H1 (cell line): ENCODE measurements around the gene UBASH3B. TPM values are rescaled to one million over a fixed set of nuclear protein-coding genes. Genes with fewer than 3 reads are reported as not detected.

Experiments
- CTCF ChIA-PET: fragments of 300-600 bp; sonication (Branson Sonifier 250); formaldehyde crosslinking; loops from one replicate; lab custom pipeline; 2021; ENCODE audit not compliant: partially characterized antibody; lab: Charles Lee
- POLR2A ChIA-PET: fragments of 300-600 bp; sonication (Branson Sonifier 250); formaldehyde crosslinking; loops from one replicate; lab custom pipeline; 2021; ENCODE audit warnings: inconsistent platforms; ENCODE audit not compliant: partially characterized antibody; lab: Charles Lee
- DNase-seq, 2 experiments: peaks; one replicate each; pipeline versions ENCODE4 v3.0.0 to v3.0.0-alpha.2; 2010 to 2022; ENCODE audit warnings: low spot score in 2 of 2, low read depth in 1 of 2, mixed read lengths in 1 of 2
- FAIRE-seq: peaks from 2 replicates; lab custom pipeline; 2011; peaks lifted over from hg19 to GRCh38; lab: Jason Lieb, UNC
- H2AFZ ChIP-seq: 2 replicates; pipeline ENCODE4 v1.8.1; 2012; ENCODE audit warnings: low read length, inconsistent platforms
- H2AK5ac ChIP-seq: 2 replicates; pipeline ENCODE4 v1.6.1; 2013; ENCODE audit warnings: low read depth, low read length
- H2BK120ac ChIP-seq: replicated peaks from 2 replicates; pipeline ENCODE3; 2013; ENCODE audit warnings: low read depth, low read length, inconsistent platforms
- H2BK12ac ChIP-seq: 2 replicates; pipeline ENCODE4 v1.6.1; 2013; ENCODE audit warnings: low read depth, low read length
- H2BK15ac ChIP-seq: 2 replicates; pipeline ENCODE4 v1.6.1; 2013; ENCODE audit warnings: low read length
- H2BK20ac ChIP-seq: 2 replicates; pipeline ENCODE4 v1.6.1; 2013; ENCODE audit warnings: low read length
- H2BK5ac ChIP-seq: 2 replicates; pipeline ENCODE4 v1.6.1; 2013; ENCODE audit warnings: low read depth, low read length
- H3K14ac ChIP-seq: 2 replicates; pipeline ENCODE4 v1.6.1; 2013; ENCODE audit warnings: inconsistent platforms; ENCODE audit not compliant: insufficient read length
- H3K18ac ChIP-seq: 2 replicates; pipeline ENCODE4 v1.6.1; 2013; ENCODE audit warnings: low read length; ENCODE audit errors: extremely low read depth
- H3K23ac ChIP-seq: 2 replicates; pipeline ENCODE4 v1.6.1; 2013; ENCODE audit warnings: inconsistent platforms; ENCODE audit not compliant: insufficient read length
- H3K23me2 ChIP-seq: 2 replicates; pipeline ENCODE4 v1.6.1; 2013; ENCODE audit warnings: low read depth, low read length
- H3K27ac ChIP-seq: 2 replicates; pipeline ENCODE4 v1.6.1; 2011; ENCODE audit warnings: low read depth, low read length, inconsistent platforms
- H3K27me3 ChIP-seq, 4 experiments: replicated peaks in 1 of 4; 1 replicate in 1 of 4; 2 replicates in 3 of 4; pipeline versions ENCODE4 v1.6.1 to v1.8.1; 2011 to 2013; ENCODE audit warnings: low read length in 3 of 4, mild to moderate bottlenecking in 3 of 4, inconsistent platforms in 2 of 4, mixed read lengths in 2 of 4, moderate library complexity in 1 of 4; ENCODE audit not compliant: control insufficient read depth in 3 of 4, insufficient read depth in 3 of 4; ENCODE audit errors: extremely low read depth in 1 of 4
- H3K36me3 ChIP-seq, 4 experiments: 2 replicates each; pipeline versions ENCODE4 v1.6.1 to v1.8.1; 2011 to 2013; ENCODE audit warnings: mild to moderate bottlenecking in 4 of 4, low read length in 3 of 4, moderate library complexity in 2 of 4, control low read depth in 1 of 4, inconsistent platforms in 1 of 4; ENCODE audit not compliant: insufficient read depth in 4 of 4, control insufficient read depth in 2 of 4
- H3K4ac ChIP-seq: replicated peaks from 2 replicates; pipeline ENCODE3; 2013; ENCODE audit warnings: low read length, low read depth, mixed read lengths, inconsistent platforms; ENCODE audit not compliant: insufficient read length
- H3K4me1 ChIP-seq, 4 experiments: replicated peaks in 1 of 4; 1 replicate in 1 of 4; 2 replicates in 3 of 4; pipeline versions ENCODE4 v1.6.1 to v1.8.1; 2011 to 2013; ENCODE audit warnings: low read length in 3 of 4, inconsistent platforms in 2 of 4, mixed read lengths in 1 of 4; ENCODE audit not compliant: insufficient read depth in 4 of 4, control insufficient read depth in 3 of 4
- H3K4me2 ChIP-seq, 2 experiments: 2 replicates each; pipeline versions ENCODE4 v1.6.1 to v1.8.1; 2011 to 2013; ENCODE audit warnings: low read depth in 2 of 2, low read length in 2 of 2, control low read depth in 1 of 2, inconsistent platforms in 1 of 2, mild to moderate bottlenecking in 1 of 2; ENCODE audit not compliant: insufficient read depth in 1 of 2
- H3K4me3 ChIP-seq, 4 experiments: fragments of 200-600, 300-600 bp in 1 of 4; sonication (generic), shearing (Covaris generic), sonication (Bioruptor Twin) in 1 of 4; 2 replicates each; pipeline versions ENCODE4 v1.5.1 to v1.8.1; 2011 to 2016; ENCODE audit warnings: low read length in 4 of 4, low read depth in 3 of 4, control low read depth in 2 of 4, inconsistent platforms in 2 of 4, mild to moderate bottlenecking in 2 of 4, mixed read lengths in 1 of 4, moderate library complexity in 1 of 4; ENCODE audit not compliant: insufficient read depth in 2 of 4; ENCODE audit errors: extremely low read depth in 1 of 4
- H3K56ac ChIP-seq: replicated peaks from 2 replicates; pipeline ENCODE3; 2013; ENCODE audit warnings: low read depth, mild to moderate bottlenecking, mixed read lengths, low read length, inconsistent platforms; ENCODE audit not compliant: insufficient read length
- H3K79me1 ChIP-seq: 2 replicates; pipeline ENCODE4 v1.6.1; 2013; ENCODE audit warnings: low read depth, low read length, control low read depth
- H3K79me2 ChIP-seq, 2 experiments: 2 replicates each; pipeline versions ENCODE4 v1.6.1 to v1.8.1; 2012 to 2013; ENCODE audit warnings: low read length in 2 of 2, mild to moderate bottlenecking in 2 of 2, inconsistent platforms in 1 of 2; ENCODE audit not compliant: insufficient read depth in 2 of 2, control insufficient read depth in 1 of 2
- H3K9ac ChIP-seq, 4 experiments: replicated peaks in 1 of 4; 1 replicate in 1 of 4; 2 replicates in 3 of 4; pipeline versions ENCODE4 v1.6.1 to v1.8.1; 2011 to 2013; ENCODE audit warnings: low read depth in 3 of 4, low read length in 3 of 4, control low read depth in 2 of 4, mild to moderate bottlenecking in 2 of 4, moderate library complexity in 2 of 4, inconsistent platforms in 1 of 4; ENCODE audit errors: extremely low read depth in 1 of 4
- H3K9me3 ChIP-seq, 2 experiments: 2 replicates each; pipeline versions ENCODE4 v1.6.1 to v1.8.1; 2012 to 2013; ENCODE audit warnings: mild to moderate bottlenecking in 2 of 2, moderate library complexity in 2 of 2, control low read depth in 1 of 2, inconsistent platforms in 1 of 2, low read depth in 1 of 2, low read length in 1 of 2, mixed read lengths in 1 of 2; ENCODE audit not compliant: insufficient read depth in 2 of 2
- H4K20me1 ChIP-seq, 2 experiments: replicated peaks in 1 of 2; 2 replicates each; pipeline versions ENCODE3 to v1.8.1; 2011 to 2013; ENCODE audit warnings: inconsistent platforms in 2 of 2, low read length in 2 of 2, mild to moderate bottlenecking in 1 of 2; ENCODE audit not compliant: insufficient read depth in 2 of 2, control insufficient read depth in 1 of 2
- H4K5ac ChIP-seq: 2 replicates; pipeline ENCODE4 v1.6.1; 2013; ENCODE audit warnings: low read length, low read depth, mixed read lengths, inconsistent platforms; ENCODE audit not compliant: insufficient read length
- H4K8ac ChIP-seq: 2 replicates; pipeline ENCODE4 v1.8.0; 2013; ENCODE audit warnings: mild to moderate bottlenecking, moderate library complexity, low read length, inconsistent platforms; ENCODE audit not compliant: insufficient read depth; ENCODE audit errors: extremely low read depth
- H4K91ac ChIP-seq: replicated peaks from 2 replicates; pipeline ENCODE3; 2013; ENCODE audit warnings: low read length, mixed read lengths, inconsistent platforms; ENCODE audit not compliant: insufficient read length
- BCL11A ChIP-seq, 2 experiments: IDR thresholded peaks; one replicate each; pipeline ENCODE4 v1.6.1; 2011; ENCODE audit warnings: low read depth in 2 of 2, low read length in 2 of 2, mild to moderate bottlenecking in 2 of 2
- EZH2 ChIP-seq: fragments of 200-600 bp; sonication (generic); IDR thresholded peaks from 2 replicates; pipeline ENCODE4 v1.7.1; 2012; ENCODE audit warnings: low read depth, mild to moderate bottlenecking, moderate library complexity, low read length, inconsistent platforms; ENCODE audit not compliant: severe bottlenecking
- GTF2F1 ChIP-seq: IDR thresholded peaks from 2 replicates; pipeline ENCODE4 v1.6.1; 2012; ENCODE audit warnings: low read depth, low read length, improper control_type of control experiment, borderline replicate concordance
- JUND ChIP-seq: IDR thresholded peaks from 2 replicates; pipeline ENCODE4 v1.6.1; 2011; ENCODE audit warnings: mild to moderate bottlenecking, improper control_type of control experiment, low read length
- KDM1A ChIP-seq: fragments of 200-600, 300-600 bp; sonication (generic); IDR thresholded peaks from 2 replicates; pipeline ENCODE4 v1.7.1; 2016; ENCODE audit warnings: mild to moderate bottlenecking, low read length, borderline replicate concordance
- KDM5A ChIP-seq: fragments of 200-600 bp; IDR thresholded peaks from 2 replicates; pipeline ENCODE4 v1.7.1; 2012; ENCODE audit warnings: mild to moderate bottlenecking, low read length, inconsistent platforms, mixed read lengths
- NRF1 ChIP-seq: IDR thresholded peaks from 2 replicates; pipeline ENCODE4 v1.6.1; 2011; ENCODE audit warnings: mild to moderate bottlenecking, low read depth, low read length, improper control_type of control experiment
- RBBP5 ChIP-seq: IDR thresholded peaks from 2 replicates; pipeline ENCODE4 v1.7.1; 2012; ENCODE audit warnings: low read depth, mild to moderate bottlenecking, inconsistent platforms, low read length, moderate library complexity, borderline replicate concordance
- RXRA ChIP-seq: IDR thresholded peaks from 2 replicates; pipeline ENCODE4 v1.6.1; 2011; ENCODE audit warnings: low read depth, mild to moderate bottlenecking, low read length, moderate library complexity; ENCODE audit not compliant: insufficient read depth
- SIRT6 ChIP-seq: IDR thresholded peaks from one replicate; pipeline ENCODE4 v1.7.1; 2012; ENCODE audit warnings: low read length, inconsistent platforms
- SP1 ChIP-seq: IDR thresholded peaks from 2 replicates; pipeline ENCODE4 v1.6.1; 2011; ENCODE audit warnings: low read depth, low read length
- SP2 ChIP-seq: IDR thresholded peaks from 2 replicates; pipeline ENCODE4 v1.6.1; 2012; ENCODE audit warnings: mild to moderate bottlenecking, low read length, inconsistent platforms
- SRF ChIP-seq: IDR thresholded peaks from 2 replicates; pipeline ENCODE4 v1.6.1; 2011; ENCODE audit warnings: mild to moderate bottlenecking, low read depth, low read length, moderate library complexity
- SUZ12 ChIP-seq: fragments of 200-600 bp; sonication (generic); IDR thresholded peaks from 2 replicates; pipeline ENCODE4 v1.6.1; 2012; ENCODE audit warnings: mild to moderate bottlenecking, inconsistent platforms, low read length, moderate library complexity, mixed read lengths
- WGBS, 2 experiments: shearing (Covaris generic) in 1 of 2; methylation state at CpG; one replicate each; pipeline versions ENCODE4 v1.1.6 to v1.1.7; 2013 to 2015; ENCODE audit warnings: low lambda C conversion rate in 2 of 2, mixed read lengths in 2 of 2, inconsistent platforms in 1 of 2, low coverage in 1 of 2, missing lambda C conversion rate in 1 of 2; ENCODE audit not compliant: insufficient replicate concordance in 2 of 2, insufficient coverage in 1 of 2, insufficient read length in 1 of 2; ENCODE audit errors: extremely low coverage in 1 of 2, missing lambda C conversion rate in 1 of 2; 5-methylcytosine and 5-hydroxymethylcytosine counted together
- polyA plus RNA-seq, 7 experiments: library from polyadenylated mRNA; depleted of rRNA in 3 of 7; stranded (reverse) in 5 of 7; unstranded in 2 of 7; fragments of >200 nt in 5 of 7; fragments of 200-250 nt in 2 of 7; gene quantifications; 1 replicate in 5 of 7; 2 replicates in 1 of 7; 4 replicates in 1 of 7; pipeline versions ENCODE4 v1.2.1 to v1.2.3, GENCODE V29; 2011 to 2013; ENCODE audit warnings: missing spikeins in 2 of 7, mixed read lengths in 2 of 7
- total RNA-seq: library from RNA; stranded (reverse); fragmentation: NEBNext Ultra II Directional; extraction: Animal tissue kit (Norgen Biotek cat#: 25700); gene quantifications from 2 replicates; pipeline ENCODE4 v1.2.1, GENCODE V29; 2021

Gene UBASH3B
- total and polyA plus RNA-seq, 2 of the 8 experiments (the other 6 are each of a cell fraction or from before 2014, with no cell fraction given) = 7.5 to 9.5 TPM

- Histone ChIP-seq H3K79me1 (no peaks in the 10 kb centered on the region), H3K27me3 (no peaks in the 10 kb centered on the region), H3K4me3 (no peak overlapping the region), H3K36me3 (no peaks in the 10 kb centered on the region), H4K91ac (no peak overlapping the region), H3K9me3 (no peaks in the 10 kb centered on the region), H4K20me1 (no peaks in the 10 kb centered on the region), H3K4ac (no peak overlapping the region), H2BK120ac (no peak overlapping the region), H3K23me2 (no peaks in the 10 kb centered on the region), H3K4me2 (no peak overlapping the region), H3K14ac (no peak overlapping the region), H3K79me2 (no peaks in the 10 kb centered on the region), H3K27ac (no peak overlapping the region; the same call in 1 of the 2 replicates), H4K8ac (no peak overlapping the region), H3K4me1 (peaks cover 0 to 5% (median 3%) of the 10 kb centered on the region in 4 experiments), H3K56ac (no peak overlapping the region), H2AK5ac (no peak overlapping the region), H4K5ac (no peak overlapping the region), H2BK5ac (no peak overlapping the region), H3K23ac (no peak overlapping the region), H2AFZ (no peak overlapping the region), H3K18ac (no peak overlapping the region), H2BK12ac (no peak overlapping the region), H3K9ac (no peak overlapping the region), H2BK20ac (no peak overlapping the region), H2BK15ac (no peak overlapping the region)
- no peak for DNase-seq
- CTCF ChIA-PET = interaction anchor here (0.9 to 6.1 kb wide), 9 partner anchors 12 to 227 kb away, joined by 3 to 56 read pairs (median 5); partner anchors contain the start of gene CRTAM
- POLR2A ChIA-PET = interaction anchor here (0.9 kb wide), 1 partner anchor 45 kb away, joined by 3 read pairs; no protein-coding TSS in a partner anchor
- WGBS, 2 experiments = 81% methylated on average over 8 of the region's 8 CpGs; no CpG with 5 or more reads in 1 of the 2 experiments
- FAIRE-seq = no peak
- TF ChIP-seq JUND (no peak), RBBP5 (no peak), SP1 (no peak), RXRA (no peak), SP2 (no peak), BCL11A (IDR thresholded peaks at IDR 0.05; ENCODE audit: low read depth in 2 of 2, low read length in 2 of 2) (no peak), KDM5A (no peak), EZH2 (no peak), SIRT6 (no peak), KDM1A (no peak), GTF2F1 (no peak), SRF (no peak), SUZ12 (no peak), NRF1 (no peak)
Observed at GRCh38 chr11:122807731-122808477, 152.4 kb downstream of the UBASH3B start.
